Liver (tissue), 9 donors: Measurements from ENCODE around the gene RPS17. TPM values are rescaled to one million over a fixed set of nuclear protein-coding genes. Genes with fewer than 3 reads are reported as not detected.

Experiments
- DNase-seq: peaks from one replicate; pipeline ENCODE4 v3.0.0-alpha.2; 2017; ENCODE audit warnings: low spot score
- H3K27ac ChIP-seq, 2 donors: one replicate each; pipeline ENCODE4 v1.7.0; 2013; ENCODE audit warnings: inconsistent platforms in 2 of 2, low read length in 2 of 2, control low read depth in 1 of 2, low read depth in 1 of 2, mild to moderate bottlenecking in 1 of 2
- H3K27me3 ChIP-seq, 4 donors: one replicate each; pipeline versions ENCODE4 v1.6.1 to v1.7.0; 2013; ENCODE audit warnings: low read length in 3 of 4, inconsistent platforms in 1 of 4, mild to moderate bottlenecking in 1 of 4, moderate library complexity in 1 of 4; ENCODE audit not compliant: control insufficient read depth in 4 of 4, insufficient read depth in 4 of 4
- H3K36me3 ChIP-seq, 4 donors: one replicate each; pipeline versions ENCODE4 v1.6.1 to v1.7.0; 2013; ENCODE audit warnings: low read length in 3 of 4, mild to moderate bottlenecking in 3 of 4, low read depth in 1 of 4, moderate library complexity in 1 of 4; ENCODE audit not compliant: control insufficient read depth in 4 of 4, insufficient read depth in 3 of 4
- H3K4me1 ChIP-seq, 4 donors: one replicate each; pipeline versions ENCODE4 v1.6.1 to v1.7.0; 2013; ENCODE audit warnings: low read length in 3 of 4, mild to moderate bottlenecking in 3 of 4, moderate library complexity in 1 of 4; ENCODE audit not compliant: control insufficient read depth in 4 of 4, insufficient read depth in 4 of 4
- H3K4me3 ChIP-seq, 3 donors: one replicate each; pipeline versions ENCODE4 v1.6.1 to v1.7.0; 2013; ENCODE audit warnings: low read length in 3 of 3, control low read depth in 1 of 3, low read depth in 1 of 3, mild to moderate bottlenecking in 1 of 3
- H3K9ac ChIP-seq, 2 donors: one replicate each; pipeline ENCODE4 v1.7.0; 2013; ENCODE audit warnings: low read length in 2 of 2, mild to moderate bottlenecking in 2 of 2, moderate library complexity in 2 of 2, control low read depth in 1 of 2, low read depth in 1 of 2
- H3K9me3 ChIP-seq, 4 donors: one replicate each; pipeline versions ENCODE4 v1.6.1 to v1.7.0; 2013; ENCODE audit warnings: low read length in 3 of 4; ENCODE audit not compliant: control insufficient read depth in 4 of 4
- ATF3 ChIP-seq: IDR thresholded peaks from 2 replicates; pipeline ENCODE4 v1.6.1; 2016; ENCODE audit warnings: antibody characterized with exemption
- EGR1 ChIP-seq, 2 donors: IDR thresholded peaks; 2 replicates each; pipeline ENCODE4 v1.6.1; 2016 to 2018; ENCODE audit warnings: antibody characterized with exemption in 2 of 2, low read depth in 2 of 2
- FOXA1 ChIP-seq: IDR thresholded peaks from 2 replicates; pipeline ENCODE4 v1.6.1; 2016; ENCODE audit warnings: antibody characterized with exemption
- FOXA2 ChIP-seq: IDR thresholded peaks from 2 replicates; pipeline ENCODE4 v1.6.1; 2016; ENCODE audit warnings: antibody characterized with exemption
- GABPA ChIP-seq, 2 donors: IDR thresholded peaks in 1 of 2; conservative IDR thresholded peaks in 1 of 2; 2 replicates each; pipeline ENCODE4 v1.6.1; 2016; ENCODE audit warnings: antibody characterized with exemption in 2 of 2, mild to moderate bottlenecking in 1 of 2, moderate library complexity in 1 of 2
- HNF4A ChIP-seq, 2 donors: conservative IDR thresholded peaks; 2 replicates each; pipeline ENCODE4 v1.6.1; 2016; ENCODE audit warnings: antibody characterized with exemption in 2 of 2, mild to moderate bottlenecking in 2 of 2
- HNF4G ChIP-seq: IDR thresholded peaks from 2 replicates; pipeline ENCODE4 v1.6.1; 2016; ENCODE audit warnings: antibody characterized with exemption
- JUND ChIP-seq, 2 donors: IDR thresholded peaks; 2 replicates each; pipeline ENCODE4 v1.6.1; 2016; ENCODE audit warnings: antibody characterized with exemption in 2 of 2
- MAX ChIP-seq: IDR thresholded peaks from 2 replicates; pipeline ENCODE4 v1.6.1; 2016; ENCODE audit warnings: antibody characterized with exemption
- NR2F2 ChIP-seq: IDR thresholded peaks from 2 replicates; pipeline ENCODE4 v1.6.1; 2016; ENCODE audit warnings: antibody characterized with exemption
- RAD21 ChIP-seq, 2 donors: IDR thresholded peaks; 2 replicates each; pipeline ENCODE4 v1.6.1; 2016; ENCODE audit warnings: antibody characterized with exemption in 2 of 2, mild to moderate bottlenecking in 2 of 2
- REST ChIP-seq: IDR thresholded peaks from 2 replicates; pipeline ENCODE4 v1.6.1; 2016; ENCODE audit warnings: antibody characterized with exemption, mild to moderate bottlenecking
- RXRA ChIP-seq, 2 donors: IDR thresholded peaks; 2 replicates each; pipeline ENCODE4 v1.6.1; 2017 to 2018; ENCODE audit warnings: antibody characterized with exemption in 2 of 2, mild to moderate bottlenecking in 1 of 2
- SP1 ChIP-seq: IDR thresholded peaks from 2 replicates; pipeline ENCODE4 v1.6.1; 2018; ENCODE audit warnings: antibody characterized with exemption, mild to moderate bottlenecking
- TAF1 ChIP-seq: conservative IDR thresholded peaks from 2 replicates; pipeline ENCODE4 v1.6.1; 2016; ENCODE audit warnings: antibody characterized with exemption, mild to moderate bottlenecking
- YY1 ChIP-seq: IDR thresholded peaks from 2 replicates; pipeline ENCODE4 v1.6.1; 2016; ENCODE audit warnings: antibody characterized with exemption, mild to moderate bottlenecking
- WGBS: extraction: QIAGEN DNeasy Blood & Tissue Kit; methylation state at CpG from one replicate; pipeline ENCODE4 v1.1.7; 2013; 5-methylcytosine and 5-hydroxymethylcytosine counted together
- polyA plus RNA-seq, 2 donors: library from polyadenylated mRNA; stranded (reverse) in 1 of 2; unstranded in 1 of 2; fragments of 200-250 nt in 1 of 2; fragments of >200 nt in 1 of 2; fragmentation: Nextera tagmentation in 1 of 2; extraction: Ambion mirVana in 1 of 2; gene quantifications; one replicate each; pipeline versions ENCODE4 v1.2.1 to v1.2.3, GENCODE V29; 2013 to 2015
- total RNA-seq, 2 donors: library from RNA; depleted of rRNA; stranded (reverse); fragments of >200 nt; gene quantifications; one replicate each; pipeline ENCODE4 v1.2.3, GENCODE V29; 2014
- TF ChIP-seq, protein P1 (sequence below): IDR thresholded peaks from 2 replicates; pipeline ENCODE4 v1.6.1; 2016; ENCODE audit warnings: antibody characterized with exemption
- TF ChIP-seq, protein P2 (sequence below): fragments of 150-350 bp; IDR thresholded peaks from 2 replicates; pipeline ENCODE4 v1.5.1; 2017; ENCODE audit warnings: improper control_type of control experiment, low read depth, low read length; ENCODE audit not compliant: missing input control
- donor health status: healthy.
- donor health status: healthy.
- donor health status: healthy.
- donor health status: healthy.
- donor health status: healthy.

The RPS17 gene
- total and polyA plus RNA-seq, 4 donors = 283 to 1,607 (median 689) TPM

- H3K27ac ChIP-seq = no peak overlapping the region
- H3K4me1 ChIP-seq = no peaks in the 10 kb centered on the region
- DNase-seq = no peak
- WGBS = 79% methylated on average over 7 of the region's 7 CpGs
- no peaks in the 10 kb centered on the region for H3K27me3 ChIP-seq
- no peaks in the 10 kb centered on the region for H3K9me3 ChIP-seq
- TF ChIP-seq TAF1 (no peak), SP1 (no peak), ATF3 (no peak), HNF4G (no peak), GABPA (IDR thresholded peaks at IDR 0.05 in 1 of 2, conservative IDR thresholded peaks at IDR 0.05 in 1 of 2) (no peak), EGR1 (IDR thresholded peaks at IDR 0.05; ENCODE audit: low read depth in 2 of 2) (no peak), FOXA2 (no peak), RAD21 (IDR thresholded peaks at IDR 0.05) (no peak), MAX (no peak), RXRA (IDR thresholded peaks at IDR 0.05) (no peak), FOXA1 (no peak), JUND (IDR thresholded peaks at IDR 0.05) (no peak), HNF4A (conservative IDR thresholded peaks at IDR 0.05) (no peak), NR2F2 (no peak), REST (no peak), YY1 (no peak)
- TF ChIP-seq, protein P1, sequence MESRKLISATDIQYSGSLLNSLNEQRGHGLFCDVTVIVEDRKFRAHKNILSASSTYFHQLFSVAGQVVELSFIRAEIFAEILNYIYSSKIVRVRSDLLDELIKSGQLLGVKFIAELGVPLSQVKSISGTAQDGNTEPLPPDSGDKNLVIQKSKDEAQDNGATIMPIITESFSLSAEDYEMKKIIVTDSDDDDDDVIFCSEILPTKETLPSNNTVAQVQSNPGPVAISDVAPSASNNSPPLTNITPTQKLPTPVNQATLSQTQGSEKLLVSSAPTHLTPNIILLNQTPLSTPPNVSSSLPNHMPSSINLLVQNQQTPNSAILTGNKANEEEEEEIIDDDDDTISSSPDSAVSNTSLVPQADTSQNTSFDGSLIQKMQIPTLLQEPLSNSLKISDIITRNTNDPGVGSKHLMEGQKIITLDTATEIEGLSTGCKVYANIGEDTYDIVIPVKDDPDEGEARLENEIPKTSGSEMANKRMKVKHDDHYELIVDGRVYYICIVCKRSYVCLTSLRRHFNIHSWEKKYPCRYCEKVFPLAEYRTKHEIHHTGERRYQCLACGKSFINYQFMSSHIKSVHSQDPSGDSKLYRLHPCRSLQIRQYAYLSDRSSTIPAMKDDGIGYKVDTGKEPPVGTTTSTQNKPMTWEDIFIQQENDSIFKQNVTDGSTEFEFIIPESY = no peak
- TF ChIP-seq, protein P2, sequence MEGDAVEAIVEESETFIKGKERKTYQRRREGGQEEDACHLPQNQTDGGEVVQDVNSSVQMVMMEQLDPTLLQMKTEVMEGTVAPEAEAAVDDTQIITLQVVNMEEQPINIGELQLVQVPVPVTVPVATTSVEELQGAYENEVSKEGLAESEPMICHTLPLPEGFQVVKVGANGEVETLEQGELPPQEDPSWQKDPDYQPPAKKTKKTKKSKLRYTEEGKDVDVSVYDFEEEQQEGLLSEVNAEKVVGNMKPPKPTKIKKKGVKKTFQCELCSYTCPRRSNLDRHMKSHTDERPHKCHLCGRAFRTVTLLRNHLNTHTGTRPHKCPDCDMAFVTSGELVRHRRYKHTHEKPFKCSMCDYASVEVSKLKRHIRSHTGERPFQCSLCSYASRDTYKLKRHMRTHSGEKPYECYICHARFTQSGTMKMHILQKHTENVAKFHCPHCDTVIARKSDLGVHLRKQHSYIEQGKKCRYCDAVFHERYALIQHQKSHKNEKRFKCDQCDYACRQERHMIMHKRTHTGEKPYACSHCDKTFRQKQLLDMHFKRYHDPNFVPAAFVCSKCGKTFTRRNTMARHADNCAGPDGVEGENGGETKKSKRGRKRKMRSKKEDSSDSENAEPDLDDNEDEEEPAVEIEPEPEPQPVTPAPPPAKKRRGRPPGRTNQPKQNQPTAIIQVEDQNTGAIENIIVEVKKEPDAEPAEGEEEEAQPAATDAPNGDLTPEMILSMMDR = no peak
- H3K4me3 ChIP-seq = no peak overlapping the region
- H3K9ac ChIP-seq = no peak overlapping the region
- no peaks in the 10 kb centered on the region for H3K36me3 ChIP-seq
Measured at GRCh38 chr15:82556315-82557035, 16.2 kb upstream of the RPS17 start.
